Suprapubic skin (tissue), 3 donors: ENCODE measurements around the gene PXMP4.

ENCODE experiments used
- POLR2A ChIP-seq, 2 donors: fragments of 450-650 bp; IDR thresholded peaks; one replicate each; pipeline ENCODE4 v1.6.1; 2017; ENCODE audit warnings: antibody characterized with exemption in 2 of 2, mild to moderate bottlenecking in 2 of 2, moderate library complexity in 2 of 2
- TF ChIP-seq, protein P1 (sequence below), 2 donors: fragments of 200-600 bp in 1 of 2; fragments of 450-650 bp in 1 of 2; sonication (generic) in 1 of 2; IDR thresholded peaks; one replicate each; pipeline ENCODE4 v1.5.1; 2016 to 2019; ENCODE audit warnings: antibody characterized with exemption in 2 of 2, mild to moderate bottlenecking in 1 of 2, moderate library complexity in 1 of 2

DNA sequence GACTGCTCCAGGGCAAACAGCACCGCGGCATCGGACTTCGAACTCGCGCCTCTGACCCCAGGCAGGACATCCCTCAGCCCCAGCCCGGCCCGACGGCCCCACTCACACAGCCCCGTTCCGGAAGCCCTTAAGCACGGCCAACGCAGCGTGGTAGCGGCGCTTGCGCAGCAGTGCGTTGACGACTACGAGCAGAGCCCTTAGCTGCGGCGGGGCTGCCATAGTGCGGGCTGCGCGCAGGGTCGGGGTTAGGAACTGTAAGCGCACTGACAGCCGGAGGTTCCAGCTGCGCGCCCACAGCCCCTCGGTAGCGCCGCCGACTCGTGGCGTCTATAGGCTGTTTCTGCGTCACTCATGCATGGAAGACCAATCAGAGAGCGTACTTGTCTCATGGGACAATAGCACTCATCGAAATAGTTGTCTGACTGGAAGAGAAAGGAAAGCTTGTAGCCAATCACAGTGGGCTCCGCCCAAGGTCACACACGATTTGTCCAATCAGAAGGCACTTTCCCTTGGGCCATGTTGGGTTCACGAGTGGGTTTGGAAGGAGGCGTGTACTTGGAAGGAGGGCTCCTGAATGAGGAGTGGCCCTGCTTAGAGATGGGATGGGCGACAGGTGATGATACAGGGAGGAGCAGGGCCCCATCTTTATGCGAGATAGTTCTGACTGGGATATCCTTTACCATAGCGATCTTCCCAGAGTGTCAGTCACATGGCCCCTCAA, at the start of gene PXMP4:
- no peak for TF ChIP-seq POLR2A (IDR thresholded peaks at IDR 0.05)
- TF ChIP-seq, protein P1, sequence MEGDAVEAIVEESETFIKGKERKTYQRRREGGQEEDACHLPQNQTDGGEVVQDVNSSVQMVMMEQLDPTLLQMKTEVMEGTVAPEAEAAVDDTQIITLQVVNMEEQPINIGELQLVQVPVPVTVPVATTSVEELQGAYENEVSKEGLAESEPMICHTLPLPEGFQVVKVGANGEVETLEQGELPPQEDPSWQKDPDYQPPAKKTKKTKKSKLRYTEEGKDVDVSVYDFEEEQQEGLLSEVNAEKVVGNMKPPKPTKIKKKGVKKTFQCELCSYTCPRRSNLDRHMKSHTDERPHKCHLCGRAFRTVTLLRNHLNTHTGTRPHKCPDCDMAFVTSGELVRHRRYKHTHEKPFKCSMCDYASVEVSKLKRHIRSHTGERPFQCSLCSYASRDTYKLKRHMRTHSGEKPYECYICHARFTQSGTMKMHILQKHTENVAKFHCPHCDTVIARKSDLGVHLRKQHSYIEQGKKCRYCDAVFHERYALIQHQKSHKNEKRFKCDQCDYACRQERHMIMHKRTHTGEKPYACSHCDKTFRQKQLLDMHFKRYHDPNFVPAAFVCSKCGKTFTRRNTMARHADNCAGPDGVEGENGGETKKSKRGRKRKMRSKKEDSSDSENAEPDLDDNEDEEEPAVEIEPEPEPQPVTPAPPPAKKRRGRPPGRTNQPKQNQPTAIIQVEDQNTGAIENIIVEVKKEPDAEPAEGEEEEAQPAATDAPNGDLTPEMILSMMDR (IDR thresholded peaks at IDR 0.05) = no peak
